ENCODE results near the gene RACGAP1. TPM values are rescaled to one million over a fixed set of nuclear protein-coding genes. Genes with fewer than 3 reads are reported as not detected.

Gene RACGAP1
- total RNA-seq, 4 donors from 2014 or later = 13.8 to 20.4 (median 16.2) TPM

DNA sequence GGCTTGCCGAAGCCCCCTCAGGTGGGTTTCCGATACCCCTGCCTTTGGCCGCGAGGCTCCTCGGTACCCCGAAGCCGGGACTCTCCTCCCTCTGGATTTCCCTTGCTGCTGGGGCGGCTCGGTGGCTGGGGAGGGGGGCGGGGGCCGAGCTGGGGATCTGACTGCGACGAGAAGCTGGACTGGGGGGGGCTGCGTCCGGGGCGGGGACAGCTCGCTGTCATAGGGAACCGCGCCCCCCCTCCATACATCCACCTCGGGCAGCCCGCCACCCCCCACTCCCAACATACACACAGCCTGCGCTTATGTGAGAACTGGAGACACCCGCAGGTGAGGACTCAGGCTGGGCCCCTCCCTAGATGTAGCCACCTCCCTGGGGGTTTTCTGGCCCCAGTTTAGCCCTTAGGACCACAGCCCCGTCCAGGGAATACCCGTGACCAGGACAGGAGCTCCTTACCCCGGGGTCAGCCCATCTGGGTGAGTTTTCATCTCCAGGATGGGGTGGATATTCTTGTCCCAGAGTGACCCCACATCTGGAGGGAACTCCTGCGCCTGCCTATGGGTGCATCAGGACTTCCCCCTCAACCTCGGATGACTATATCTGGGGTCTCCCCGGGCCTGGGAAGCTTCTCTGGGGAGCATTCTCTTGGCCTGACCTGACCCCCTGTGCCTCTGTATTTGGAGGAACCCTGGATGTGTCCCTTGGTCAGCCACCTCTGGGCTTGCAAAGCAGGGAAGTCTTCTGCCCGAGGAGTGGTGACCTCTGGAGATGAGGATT lies 32.8 kb upstream of the RACGAP1 start:
- H3K36me3 ChIP-seq = no peaks in the 10 kb centered on the region
- TF ChIP-seq EP300 (IDR thresholded peaks at IDR 0.05) (no peak), POLR2AphosphoS5 (IDR thresholded peaks at IDR 0.05) (no peak), POLR2A (IDR thresholded peaks at IDR 0.05) (no peak)
- TF ChIP-seq, protein P1, sequence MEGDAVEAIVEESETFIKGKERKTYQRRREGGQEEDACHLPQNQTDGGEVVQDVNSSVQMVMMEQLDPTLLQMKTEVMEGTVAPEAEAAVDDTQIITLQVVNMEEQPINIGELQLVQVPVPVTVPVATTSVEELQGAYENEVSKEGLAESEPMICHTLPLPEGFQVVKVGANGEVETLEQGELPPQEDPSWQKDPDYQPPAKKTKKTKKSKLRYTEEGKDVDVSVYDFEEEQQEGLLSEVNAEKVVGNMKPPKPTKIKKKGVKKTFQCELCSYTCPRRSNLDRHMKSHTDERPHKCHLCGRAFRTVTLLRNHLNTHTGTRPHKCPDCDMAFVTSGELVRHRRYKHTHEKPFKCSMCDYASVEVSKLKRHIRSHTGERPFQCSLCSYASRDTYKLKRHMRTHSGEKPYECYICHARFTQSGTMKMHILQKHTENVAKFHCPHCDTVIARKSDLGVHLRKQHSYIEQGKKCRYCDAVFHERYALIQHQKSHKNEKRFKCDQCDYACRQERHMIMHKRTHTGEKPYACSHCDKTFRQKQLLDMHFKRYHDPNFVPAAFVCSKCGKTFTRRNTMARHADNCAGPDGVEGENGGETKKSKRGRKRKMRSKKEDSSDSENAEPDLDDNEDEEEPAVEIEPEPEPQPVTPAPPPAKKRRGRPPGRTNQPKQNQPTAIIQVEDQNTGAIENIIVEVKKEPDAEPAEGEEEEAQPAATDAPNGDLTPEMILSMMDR (IDR thresholded peaks at IDR 0.05) = no peak
- H3K27ac ChIP-seq = no peak overlapping the region
- H3K4me1 ChIP-seq = peaks cover 22% of the 10 kb centered on the region
- 11% methylated on average over 7 of the region's 30 CpGs for WGBS
- no peak for DNase-seq (ENCODE audit: low spot score in 2 of 2)
- no peaks in the 10 kb centered on the region for H3K27me3 ChIP-seq
- no peaks in the 10 kb centered on the region for H3K9me3 ChIP-seq
- peak overlapping the region; percentile 82 for H3K4me3 ChIP-seq

DNA sequence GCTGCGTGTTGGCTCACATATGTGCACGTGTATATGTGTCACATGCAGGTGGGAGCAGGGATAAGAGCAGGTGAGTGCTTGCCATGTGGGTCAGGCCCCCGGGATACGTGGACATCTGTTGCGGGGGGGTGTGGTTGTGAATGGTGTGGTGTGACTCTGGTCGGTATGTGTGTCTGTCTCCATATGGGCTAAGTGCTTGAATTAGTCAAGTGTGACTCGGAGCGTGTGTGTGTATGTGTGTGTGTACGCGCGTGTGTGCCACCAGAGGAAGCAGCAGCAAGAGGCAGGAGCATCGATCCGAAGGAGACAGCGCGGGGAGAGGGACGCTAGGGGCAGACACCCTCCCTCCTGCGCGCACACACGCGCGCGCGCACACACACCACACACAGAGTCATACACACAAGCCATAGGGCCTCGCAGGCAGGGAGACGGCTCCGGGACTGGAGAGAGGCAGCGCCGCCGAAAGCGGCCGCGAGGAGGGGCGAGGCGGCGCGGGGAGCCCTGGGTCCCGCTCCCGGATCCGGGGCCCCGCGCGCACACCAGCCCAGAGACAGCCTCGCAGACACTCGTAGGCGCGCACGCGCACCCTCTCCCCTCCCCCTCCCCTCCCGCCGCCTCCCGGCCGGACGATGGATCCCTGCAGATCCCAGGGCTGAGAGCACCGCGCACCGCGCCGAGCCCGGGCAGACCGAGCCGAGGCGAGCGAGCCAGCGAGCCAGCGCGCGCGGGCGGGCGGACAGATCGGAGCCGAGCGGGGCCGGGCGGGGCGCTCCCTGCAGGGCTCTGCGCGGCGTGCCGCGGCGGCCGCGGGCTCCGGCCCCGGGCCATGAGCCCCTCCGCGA lies 31.9 kb upstream of the RACGAP1 start, which contains the start of gene ASIC1:
Gene ASIC1, plus strand, starts transcription at position 597 of the 842 bp plus-strand sequence. CDS start 1,171 bp downstream, outside the sequence.
- Histone ChIP-seq H3K4me1 (peaks cover 22% of the 10 kb centered on the region), H3K4me3 (peak within 1 kb of the TSS; percentile 82), H3K27ac (no peak within 1 kb of the TSS), H3K27me3 (no peaks in the 10 kb centered on the region), H3K9me3 (no peaks in the 10 kb centered on the region), H3K36me3 (no peaks in the 10 kb centered on the region)
- no peak for DNase-seq (ENCODE audit: low spot score in 2 of 2)
- TF ChIP-seq, protein P1 (IDR thresholded peaks at IDR 0.05) = peak in 1 of 2 donors; percentile 25
- no peak for TF ChIP-seq EP300 (IDR thresholded peaks at IDR 0.05)
- TF ChIP-seq POLR2A (IDR thresholded peaks at IDR 0.05) = no peak
- TF ChIP-seq POLR2AphosphoS5 (IDR thresholded peaks at IDR 0.05) = no peak
- 3% methylated on average over 11 of the region's 88 CpGs for WGBS

DNA sequence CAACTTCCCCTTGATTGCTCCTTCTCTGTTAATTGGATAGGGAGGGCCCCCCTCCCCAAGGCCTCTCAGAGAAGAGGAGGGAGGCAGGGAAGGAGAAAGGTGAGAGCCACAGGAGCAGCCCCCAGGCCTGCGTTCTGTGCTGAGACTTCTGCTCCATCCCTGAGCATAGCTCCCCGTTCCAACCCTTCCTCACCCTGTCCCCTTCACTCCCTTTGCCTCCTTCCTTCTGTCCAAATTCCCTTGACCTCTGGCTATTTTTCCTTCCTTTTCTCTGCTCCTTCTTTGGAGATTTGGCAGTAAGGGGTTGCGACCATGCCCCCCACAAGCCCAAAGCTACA lies 31.3 kb upstream of the RACGAP1 start:
- TF ChIP-seq, protein P1 (IDR thresholded peaks at IDR 0.05) = no peak
- no peak for TF ChIP-seq POLR2AphosphoS5 (IDR thresholded peaks at IDR 0.05)
- TF ChIP-seq POLR2A (IDR thresholded peaks at IDR 0.05) = no peak
- no peak for TF ChIP-seq EP300 (IDR thresholded peaks at IDR 0.05)
- Histone ChIP-seq H3K4me1 (peaks cover 22% of the 10 kb centered on the region), H3K9me3 (no peaks in the 10 kb centered on the region), H3K36me3 (no peaks in the 10 kb centered on the region), H3K4me3 (peak overlapping the region; percentile 82), H3K27me3 (no peaks in the 10 kb centered on the region), H3K27ac (no peak overlapping the region)
- WGBS = 6% methylated on average over 3 of the region's 3 CpGs
- DNase-seq (ENCODE audit: low spot score in 2 of 2) = no peak

DNA sequence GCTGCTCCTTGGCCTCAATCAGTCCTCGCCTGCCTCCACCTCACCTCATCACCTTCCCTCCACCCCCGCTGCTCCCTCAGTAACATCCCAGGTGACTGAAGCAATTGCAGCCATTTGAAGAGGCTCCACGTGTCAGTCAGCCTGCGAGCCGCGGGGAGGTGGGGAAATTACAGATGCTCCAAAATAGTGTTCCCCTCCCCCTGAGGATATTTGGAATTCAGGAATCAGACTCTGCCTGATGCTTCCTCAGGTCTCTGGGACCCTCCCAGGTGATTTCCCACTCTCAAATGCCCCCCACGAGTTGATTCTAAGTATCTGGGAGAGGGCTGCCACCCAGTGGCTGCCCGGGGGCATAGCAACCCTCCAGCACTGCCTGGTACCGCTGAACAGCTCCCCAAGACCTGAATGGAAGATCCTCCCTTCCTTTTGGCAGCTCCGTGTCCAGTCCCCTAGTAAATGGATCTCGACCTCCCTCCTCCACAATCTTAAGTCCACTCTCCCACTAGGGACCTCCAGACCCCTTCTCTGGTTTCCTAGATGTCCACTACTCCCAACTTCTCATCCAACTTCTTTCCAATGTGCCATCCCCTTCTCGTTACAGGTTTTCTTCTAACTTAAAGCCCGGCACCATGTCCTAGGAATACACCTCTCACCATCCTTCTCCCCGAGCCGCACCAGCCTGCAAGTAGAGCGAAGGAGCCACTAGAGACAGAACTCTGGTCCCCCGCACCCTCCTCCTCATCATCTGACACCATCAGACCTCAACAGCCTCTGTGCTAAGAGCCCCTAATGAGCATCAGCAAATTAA lies 30.7 kb upstream of the RACGAP1 start:
- DNase-seq (ENCODE audit: low spot score in 2 of 2) = no peak
- H3K4me1 ChIP-seq = peaks cover 24% of the 10 kb centered on the region
- TF ChIP-seq, protein P1 (IDR thresholded peaks at IDR 0.05) = peak; percentile 85 to 96
- no peak for TF ChIP-seq EP300 (IDR thresholded peaks at IDR 0.05)
- no peaks in the 10 kb centered on the region for H3K27me3 ChIP-seq
- 10% methylated on average over 17 of the region's 17 CpGs for WGBS
- H3K36me3 ChIP-seq = no peaks in the 10 kb centered on the region
- H3K27ac ChIP-seq = no peak overlapping the region
- H3K9me3 ChIP-seq = no peaks in the 10 kb centered on the region
- H3K4me3 ChIP-seq = no peak overlapping the region
